OCI-M2 (cell line): Measurements from ENCODE around the gene CSTPP1.
"Not testable (repeated sequence)": the region's sequence is repeated elsewhere in the genome, so short reads cannot be mapped to it uniquely, and the experiment has no call there.

Experiments used
- DNase-seq: peaks from one replicate; lab custom pipeline; 2025; ENCODE audit not compliant: unreplicated experiment; lab: John Stamatoyannopoulos, UW

The CSTPP1 gene

DNA sequence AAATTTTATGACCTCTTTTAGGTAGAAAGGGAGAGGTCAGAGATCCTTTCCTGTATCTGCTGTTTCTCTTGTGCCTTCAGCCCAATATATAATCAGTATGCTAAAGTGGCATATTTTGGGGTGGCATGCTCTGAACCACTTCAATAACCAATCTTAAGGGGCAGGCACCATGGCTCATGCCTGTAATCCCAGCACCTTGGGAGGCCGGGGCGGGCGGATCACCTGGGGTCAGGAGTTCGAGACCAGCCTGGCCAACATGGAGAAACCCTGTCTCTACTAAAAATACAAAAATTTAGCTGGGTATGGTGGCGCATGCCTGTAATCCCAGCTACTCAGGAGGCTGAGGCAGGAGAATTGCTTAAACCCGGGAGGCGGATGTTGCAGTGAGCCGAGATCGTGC, 261.6 kb downstream of the CSTPP1 start:
- DNase-seq = not testable (repeated sequence)

- no peak for DNase-seq
Observed at GRCh38 chr11:47201015-47201414, 264.5 kb downstream of the CSTPP1 start.

- no peak for DNase-seq
Observed at GRCh38 chr11:47202576-47202975, 266.0 kb downstream of the CSTPP1 start.

DNA sequence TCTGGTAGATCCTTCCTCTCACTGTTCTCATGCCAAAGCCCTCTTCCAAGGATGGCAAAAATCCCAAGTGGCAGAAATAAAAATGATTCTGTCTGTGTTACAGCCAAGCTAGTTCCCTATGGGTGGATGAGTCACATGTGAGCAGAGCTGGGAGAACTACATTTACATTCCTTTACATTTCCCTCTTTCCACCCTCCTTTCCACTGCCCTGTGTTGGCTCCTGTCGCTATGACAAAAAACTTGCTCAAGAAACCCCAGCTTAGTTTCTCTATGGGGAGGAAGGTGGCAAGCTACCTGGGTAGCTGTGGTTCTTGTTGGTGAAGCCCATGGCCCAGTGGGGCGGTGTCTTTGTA, 268.1 kb downstream of the CSTPP1 start:
- no peak for DNase-seq

DNA sequence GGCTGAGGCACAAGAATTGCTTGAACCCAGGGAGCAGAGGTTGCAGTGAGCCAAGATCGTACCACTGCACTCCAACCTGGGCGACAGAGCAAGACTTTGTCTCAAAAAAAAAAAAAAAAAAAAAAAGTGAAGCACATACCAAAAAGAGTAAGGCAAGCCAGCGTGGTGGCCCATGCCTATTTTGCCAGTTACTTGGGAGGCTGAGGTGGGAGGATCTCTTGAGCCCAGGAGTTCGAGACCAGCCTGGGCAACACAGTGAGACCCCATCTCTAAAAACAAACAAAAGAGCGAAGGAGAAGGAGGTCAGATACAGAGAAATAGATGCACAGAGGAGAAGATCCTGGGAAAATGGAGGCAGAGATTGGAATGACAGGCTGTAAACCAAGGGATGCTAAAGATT, 270.0 kb downstream of the CSTPP1 start:
- not testable (repeated sequence) for DNase-seq

GRCh38 chr11:47207459-47207858, 270.9 kb downstream of the CSTPP1 start:
- DNase-seq = no peak

GRCh38 chr11:47208008-47208552, 271.5 kb downstream of the CSTPP1 start:
- DNase-seq = not testable (repeated sequence)

DNA sequence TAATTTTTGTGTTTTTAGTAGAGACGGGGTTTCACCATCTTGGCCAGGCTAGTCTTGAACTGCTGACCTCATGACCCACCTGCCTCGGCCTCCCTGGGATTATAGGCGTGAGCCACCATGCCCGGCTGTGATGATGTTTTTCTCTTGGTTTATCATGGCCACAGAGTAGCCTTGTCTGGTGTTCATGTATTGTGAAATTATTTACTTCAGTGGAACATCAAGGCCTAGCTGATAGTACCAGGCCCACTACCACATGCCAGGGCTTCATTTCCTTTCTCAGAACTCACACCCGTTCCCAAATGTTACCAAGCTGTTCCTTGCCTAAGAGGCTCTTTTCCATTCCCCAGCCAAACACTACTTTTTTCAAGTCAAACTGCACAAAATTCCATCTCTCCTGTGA, 272.1 kb downstream of the CSTPP1 start:
- DNase-seq = no peak
